HepG2 (cell line): ENCODE data around the gene GADL1. TPM values are rescaled to one million over a fixed set of nuclear protein-coding genes. Genes with fewer than 3 reads are reported as not detected.
A peak's percentile ranks its signal among the peaks of the same experiment; 100 is the strongest.

Experiments used
- ATAC-seq: fragments of 200-7000 bp; cut with Tn5 transposase; 3 replicates; pipeline ENCODE4 v1.9.1; 2020; ENCODE audit warnings: mild to moderate bottlenecking, moderate library complexity
- BruUV-seq: library from RNA; stranded (reverse); fragments of 400-500 nt; replicated peaks from 2 replicates; lab custom pipeline; 2021; lab: Mats Ljungman, UMichigan
- CTCF ChIA-PET: fragments of 300-600 bp; formaldehyde crosslinking; extraction: SDS; loops from one replicate; lab custom pipeline; 2021; ENCODE audit warnings: low total read pairs, inconsistent platforms, low intra/inter-chr PET ratio; lab: Yijun Ruan, JAX
- POLR2A ChIA-PET: fragments of 350-600 bp; sonication (Branson Sonifier 250); formaldehyde crosslinking; loops from one replicate; lab custom pipeline; 2020; ENCODE audit warnings: antibody characterized with exemption, inconsistent platforms; lab: Yijun Ruan, JAX
- DNase-seq: peaks from one replicate; pipeline ENCODE4 v3.0.0-alpha.2; 2015; ENCODE audit warnings: low spot score
- FAIRE-seq: peaks from 3 replicates; lab custom pipeline; 2011; peaks lifted over from hg19 to GRCh38; lab: Jason Lieb, UNC
- H2AFZ ChIP-seq: one replicate; pipeline ENCODE4 v1.6.1; 2011; ENCODE audit warnings: low read length, inconsistent platforms
- H3K27ac ChIP-seq: fragments of 300-600 bp; 3 replicates; pipeline ENCODE4 v1.8.0; 2011; ENCODE audit warnings: mixed run types, mild to moderate bottlenecking, mixed read lengths, low read length, inconsistent platforms; ENCODE audit not compliant: insufficient read depth; ENCODE audit errors: extremely low read length
- H3K27me3 ChIP-seq, 2 experiments: fragments of 200-600 bp in 1 of 2; 2 replicates in 1 of 2; 3 replicates in 1 of 2; pipeline versions ENCODE4 v1.6.0 to v1.8.0; 2011; ENCODE audit warnings: low read length in 2 of 2, mild to moderate bottlenecking in 2 of 2, moderate library complexity in 2 of 2, inconsistent platforms in 1 of 2; ENCODE audit not compliant: insufficient read depth in 2 of 2, control insufficient read depth in 1 of 2
- H3K36me3 ChIP-seq, 2 experiments: fragments of 200-600 bp in 1 of 2; replicated peaks in 1 of 2; 2 replicates in 1 of 2; 3 replicates in 1 of 2; pipeline versions ENCODE4 v1.5.1 to v1.8.0; 2011; ENCODE audit warnings: low read length in 2 of 2, inconsistent platforms in 1 of 2; ENCODE audit not compliant: insufficient read depth in 2 of 2, control insufficient read depth in 1 of 2
- H3K4me1 ChIP-seq: 2 replicates; pipeline ENCODE4 v1.5.1; 2012; ENCODE audit warnings: low read length, inconsistent platforms; ENCODE audit not compliant: insufficient read depth
- H3K4me2 ChIP-seq: 2 replicates; pipeline ENCODE4 v1.6.0; 2011; ENCODE audit warnings: low read depth, low read length, inconsistent platforms
- H3K4me3 ChIP-seq, 3 experiments: fragments of 200-600 bp in 1 of 3; sonication (generic), shearing (Covaris generic) in 1 of 3; replicated peaks in 1 of 3; 2 replicates each; pipeline ENCODE4 v1.5.1; 2011 to 2016; ENCODE audit warnings: low read length in 3 of 3, inconsistent platforms in 2 of 3, low read depth in 2 of 3, mild to moderate bottlenecking in 2 of 3, control low read depth in 1 of 3, mixed read lengths in 1 of 3; ENCODE audit not compliant: insufficient read depth in 1 of 3
- H3K79me2 ChIP-seq: one replicate; pipeline ENCODE4 v1.6.1; 2011; ENCODE audit warnings: low read length, inconsistent platforms; ENCODE audit not compliant: insufficient read depth
- H3K9ac ChIP-seq: 2 replicates; pipeline ENCODE4 v1.6.0; 2011; ENCODE audit warnings: mild to moderate bottlenecking, low read depth, low read length, inconsistent platforms; ENCODE audit not compliant: insufficient read depth
- H3K9me3 ChIP-seq: 2 replicates; pipeline ENCODE4 v1.5.1; 2012; ENCODE audit warnings: mild to moderate bottlenecking, low read length
- H4K20me1 ChIP-seq: 2 replicates; pipeline ENCODE4 v1.6.0; 2011; ENCODE audit warnings: inconsistent platforms, mild to moderate bottlenecking, low read length, moderate library complexity; ENCODE audit not compliant: insufficient read depth
- FOXO1 ChIP-seq: sonication (generic); formaldehyde crosslinking; IDR thresholded peaks from 2 replicates; pipeline ENCODE4 v1.4.0; 2020; ENCODE audit warnings: missing genetic modification reagents
- HES4 ChIP-seq: sonication (generic); formaldehyde crosslinking; IDR thresholded peaks from 2 replicates; pipeline ENCODE4 v1.9.0; 2021; ENCODE audit warnings: mild to moderate bottlenecking, missing genetic modification reagents, borderline replicate concordance
- MAFK ChIP-seq, 2 experiments: IDR thresholded peaks in 1 of 2; conservative IDR thresholded peaks in 1 of 2; 2 replicates each; pipeline ENCODE4 v1.6.1; 2011; ENCODE audit warnings: improper control_type of control experiment in 2 of 2, low read length in 2 of 2
- NFE2L2 ChIP-seq: fragments of 150-350 bp; IDR thresholded peaks from 2 replicates; pipeline ENCODE4 v1.6.1; 2014; ENCODE audit warnings: low read length
- POLR2G ChIP-seq: fragments of 200-400 bp; formaldehyde crosslinking; IDR thresholded peaks from 2 replicates; pipeline ENCODE4 v1.6.1; 2018; ENCODE audit warnings: mild to moderate bottlenecking, low read depth, low read length, moderate library complexity
- ZNF251 ChIP-seq: sonication (generic); formaldehyde crosslinking; IDR thresholded peaks from 2 replicates; pipeline ENCODE4 v1.9.0; 2021; ENCODE audit warnings: mild to moderate bottlenecking, missing genetic modification reagents
- WGBS: methylation state at CpG from one replicate; pipeline ENCODE4 v1.1.6; 2017; ENCODE audit warnings: low lambda C conversion rate; 5-methylcytosine and 5-hydroxymethylcytosine counted together
- in situ Hi-C: cut with HindIII; loops from 2 replicates; pipeline ENCODE4 v1.10.0; 2017; ENCODE audit warnings: low pct_unique_long_range_greater_than_20kb; ENCODE audit not compliant: extremely low pct_ligation_motif_present
- intact Hi-C: fragments of 100-400 bp; cut with micrococcal nuclease; formaldehyde crosslinking; loops from one replicate; pipeline ENCODE4 v1.10.0; 2022; ENCODE audit not compliant: unreplicated experiment
- polyA plus RNA-seq, 8 experiments: library from polyadenylated mRNA; depleted of rRNA in 3 of 8; stranded (reverse) in 7 of 8; unstranded in 1 of 8; fragments of >200 nt; fragmentation: Illumina TruSeq in 4 of 8; extraction: Trizol in 4 of 8; gene quantifications; 2 replicates each; pipeline versions ENCODE4 v1.2.1 to v1.2.3, GENCODE V29; 2011 to 2016; ENCODE audit warnings: low read depth in 4 of 8, missing spikeins in 1 of 8, mixed read lengths in 1 of 8; ENCODE audit not compliant: insufficient read depth in 1 of 8
- total RNA-seq, 5 experiments: library from RNA; depleted of rRNA; stranded (reverse); fragments of >200 nt; fragmentation: Illumina TruSeq; extraction: Trizol; gene quantifications; 2 replicates each; pipeline ENCODE4 v1.2.3, GENCODE V29; 2016; ENCODE audit warnings: low read depth in 1 of 5

GADL1 gene
- total and polyA plus RNA-seq, 2 of the 13 experiments (the other 11 are each of a cell fraction or from before 2014, with no cell fraction given): not detected

GRCh38 chr3:30707825-30708224 is 186.6 kb downstream of the GADL1 start:
- no peak for ATAC-seq
- no peak overlapping the region for H3K27ac ChIP-seq
- intact Hi-C loops: no loop called here
- WGBS: 70% methylated on average over 4 of the region's 4 CpGs
- H3K9me3 ChIP-seq: peaks cover 4% of the 10 kb centered on the region; the same call in 1 of the 2 replicates
- no peak overlapping the region for H3K4me3 ChIP-seq
- H3K9ac ChIP-seq: no peak overlapping the region
- in situ Hi-C loops: no loop called here
- no peak for DNase-seq
- TF ChIP-seq HES4 (CRISPR knock-in tag): no peak
- no peak for TF ChIP-seq FOXO1
- peak; percentile 56 for TF ChIP-seq NFE2L2
- TF ChIP-seq MAFK (conservative IDR thresholded peaks at IDR 0.05 in 1 of 2, IDR thresholded peaks at IDR 0.05 in 1 of 2; ENCODE audit: low read length in 2 of 2): peak; percentile 12 to 33; a peak in 2 of 4 replicates
- POLR2A ChIA-PET: no interaction called here
- H3K4me1 ChIP-seq: peaks cover 11% of the 10 kb centered on the region
- no peaks in the 10 kb centered on the region for H3K79me2 ChIP-seq
- H3K36me3 ChIP-seq: no peaks in the 10 kb centered on the region
- H3K27me3 ChIP-seq: no peaks in the 10 kb centered on the region
- no peaks in the 10 kb centered on the region for H4K20me1 ChIP-seq
- H2AFZ ChIP-seq: no peak overlapping the region
- BruUV-seq: no TSS peak
- FAIRE-seq: no peak
- CTCF ChIA-PET: no interaction called here
- H3K4me2 ChIP-seq: no peak overlapping the region

- DNase-seq: no peak
- in situ Hi-C loops: no loop called here
- Histone ChIP-seq H3K27me3 (no peaks in the 10 kb centered on the region), H3K4me3 (no peak overlapping the region), H2AFZ (no peak overlapping the region), H3K4me2 (no peak overlapping the region), H3K9ac (no peak overlapping the region), H3K79me2 (no peaks in the 10 kb centered on the region), H3K4me1 (peaks cover 11% of the 10 kb centered on the region), H4K20me1 (no peaks in the 10 kb centered on the region), H3K9me3 (peaks cover 5% of the 10 kb centered on the region; the same call in 1 of the 2 replicates), H3K36me3 (no peaks in the 10 kb centered on the region), H3K27ac (no peak overlapping the region)
- ChIA-PET POLR2A (interaction anchor here (1.8 kb wide), 1 partner anchor 16 kb away, joined by 3 read pairs; no protein-coding TSS in a partner anchor), CTCF (no interaction called here)
- FAIRE-seq: no peak
- intact Hi-C loops: no loop called here
- WGBS: 57% methylated on average over 9 of the region's 9 CpGs
- BruUV-seq: no TSS peak
- TF ChIP-seq ZNF251 (no peak), POLR2G (peak; percentile 49; the same call in 1 of the 2 replicates)
- peak; percentile 3; the same call in 2 of the 3 replicates for ATAC-seq
These were observed 189.2 kb downstream of the GADL1 start for GRCh38 chr3:30704931-30705890.
